ENCODE results near the gene GPRC5A.

GPRC5A gene

GRCh38 chr12:12912711-12913110 lies 21.3 kb downstream of the GPRC5A start:
- no peak for DNase-seq

DNA sequence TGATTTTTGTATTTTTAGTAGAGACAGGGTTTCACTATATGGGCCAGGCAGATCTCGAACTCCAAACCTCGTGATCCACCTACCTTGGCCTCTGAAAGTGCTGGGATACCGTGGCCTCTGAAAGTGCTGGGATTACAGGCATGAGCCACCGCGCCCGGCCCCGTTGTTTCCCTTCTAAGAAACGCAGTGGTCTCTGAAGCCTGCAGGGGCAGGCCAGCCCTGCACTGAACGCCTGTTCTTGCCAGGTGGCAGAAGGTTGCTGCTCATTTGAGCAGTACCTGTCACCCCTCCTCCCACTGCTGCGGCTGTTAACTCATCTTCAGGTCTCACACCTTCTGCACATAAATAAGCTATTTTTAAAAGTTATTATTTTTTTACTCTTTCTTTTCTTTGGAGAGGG lies 24.3 kb downstream of the GPRC5A start:
- DNase-seq, result no peak

GRCh38 chr12:12916135-12916944 lies 25.0 kb downstream of the GPRC5A start:
- peak; percentile 58 for DNase-seq

GRCh38 chr12:12917517-12917916 lies 26.2 kb downstream of the GPRC5A start:
- DNase-seq, result no peak

DNA sequence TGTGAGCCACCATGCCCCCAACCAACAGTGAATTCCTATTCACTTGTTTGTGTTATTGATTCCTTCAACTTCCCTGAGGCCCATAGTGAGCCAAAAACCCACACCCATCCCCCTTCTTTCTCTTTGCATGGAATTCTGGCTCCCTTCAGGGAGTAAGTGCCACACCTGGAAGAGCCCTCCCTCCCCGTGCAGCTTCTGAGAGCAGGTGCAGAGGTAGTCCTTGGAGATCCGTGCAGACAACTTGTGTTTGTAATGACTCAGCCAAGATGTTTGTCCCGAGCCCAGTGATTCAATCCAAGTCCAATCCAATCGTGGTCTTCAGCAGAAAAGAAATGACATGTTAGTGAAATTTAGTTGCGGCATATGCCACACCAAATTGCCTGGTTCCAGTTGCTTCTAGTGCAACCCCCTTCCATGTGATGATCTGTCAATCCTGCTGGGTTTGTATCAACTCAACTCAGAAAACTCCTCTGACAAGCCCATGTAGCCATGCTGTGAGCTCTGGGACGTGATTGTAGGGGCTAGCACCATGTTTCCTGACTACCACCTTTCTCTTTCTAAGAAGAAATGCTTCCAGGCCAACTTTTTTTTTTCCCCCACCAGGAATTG lies 27.5 kb downstream of the GPRC5A start:
- DNase-seq, result no peak

DNA sequence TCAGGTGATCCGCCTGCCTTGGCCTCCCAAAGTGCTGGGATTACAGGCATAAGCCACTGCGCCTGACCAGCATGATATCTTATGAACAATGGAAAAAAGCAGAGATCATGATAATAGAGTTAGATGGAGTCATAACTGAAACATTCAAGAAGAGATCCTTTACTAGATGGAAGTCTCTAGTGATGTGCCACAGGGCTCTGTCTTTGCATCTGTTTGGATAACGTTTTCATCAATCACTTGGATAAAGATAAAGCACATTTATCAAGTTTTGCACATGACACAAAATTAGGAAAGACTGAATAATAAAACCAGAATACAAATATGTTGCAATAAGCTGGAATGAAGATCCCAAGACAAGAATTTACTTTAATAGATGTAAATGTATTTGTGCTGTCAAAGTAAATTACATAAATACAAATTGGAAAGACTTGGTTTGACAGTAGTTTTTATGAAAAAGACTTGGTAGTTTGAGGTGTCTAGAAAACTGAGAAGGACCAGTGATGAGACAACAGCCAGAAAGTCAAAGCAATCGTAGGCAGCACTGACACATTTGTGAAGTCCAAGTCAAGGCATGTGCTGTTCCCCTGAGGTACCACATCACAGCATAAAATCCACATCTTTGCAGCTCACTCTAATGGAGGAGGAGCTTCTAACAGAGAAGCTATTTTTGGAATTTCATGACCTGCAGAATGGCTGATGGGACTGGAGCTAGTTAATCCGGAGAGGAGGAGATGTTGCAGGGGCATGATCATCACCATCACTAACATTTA lies 28.5 kb downstream of the GPRC5A start:
- DNase-seq, result no peak

DNA sequence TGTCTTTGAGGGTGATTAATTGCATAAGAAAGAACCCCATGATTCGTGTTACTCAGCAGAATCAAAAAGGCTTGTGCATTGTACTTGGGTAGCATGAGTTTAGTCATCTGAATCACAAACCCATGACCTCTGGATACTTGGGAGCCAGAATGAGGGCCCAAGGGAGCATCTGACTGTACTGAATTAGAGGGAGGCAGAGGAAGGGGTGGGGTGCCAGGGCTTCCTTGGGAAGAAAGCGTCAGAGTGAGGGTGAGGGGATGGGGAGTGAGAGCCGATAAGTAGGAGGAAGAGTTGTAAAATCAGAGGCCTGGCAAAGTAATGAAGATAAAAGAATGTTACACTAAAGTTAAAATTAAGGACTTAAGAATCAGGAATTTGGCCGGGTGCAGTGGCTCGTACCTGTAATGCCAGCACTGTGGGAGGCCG lies 30.8 kb downstream of the GPRC5A start:
- DNase-seq, result no peak

- DNase-seq, result no peak
Measured at GRCh38 chr12:12922978-12923377, 31.6 kb downstream of the GPRC5A start.

GRCh38 chr12:12924169-12924568 lies 32.8 kb downstream of the GPRC5A start:
- no peak for DNase-seq

DNA sequence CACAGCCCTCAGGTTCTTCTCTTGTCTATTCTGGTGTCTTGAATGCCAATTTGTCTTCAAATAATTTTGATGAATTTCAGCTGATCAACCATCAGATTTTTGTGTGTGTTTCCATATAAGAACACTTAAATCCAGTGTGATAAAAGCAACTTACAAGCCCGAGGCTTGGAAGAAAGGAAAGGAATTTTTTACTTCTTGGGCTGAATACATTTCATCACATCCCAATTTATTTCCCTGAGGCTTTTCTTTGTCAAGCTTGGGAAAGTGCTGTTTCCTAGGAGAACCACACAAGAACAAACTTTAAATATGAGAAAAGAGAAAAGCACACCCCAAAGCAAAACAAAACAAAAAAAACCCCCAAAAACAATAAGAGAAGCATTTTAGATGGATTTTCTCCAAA lies 34.0 kb downstream of the GPRC5A start:
- DNase-seq, result no peak

DNA sequence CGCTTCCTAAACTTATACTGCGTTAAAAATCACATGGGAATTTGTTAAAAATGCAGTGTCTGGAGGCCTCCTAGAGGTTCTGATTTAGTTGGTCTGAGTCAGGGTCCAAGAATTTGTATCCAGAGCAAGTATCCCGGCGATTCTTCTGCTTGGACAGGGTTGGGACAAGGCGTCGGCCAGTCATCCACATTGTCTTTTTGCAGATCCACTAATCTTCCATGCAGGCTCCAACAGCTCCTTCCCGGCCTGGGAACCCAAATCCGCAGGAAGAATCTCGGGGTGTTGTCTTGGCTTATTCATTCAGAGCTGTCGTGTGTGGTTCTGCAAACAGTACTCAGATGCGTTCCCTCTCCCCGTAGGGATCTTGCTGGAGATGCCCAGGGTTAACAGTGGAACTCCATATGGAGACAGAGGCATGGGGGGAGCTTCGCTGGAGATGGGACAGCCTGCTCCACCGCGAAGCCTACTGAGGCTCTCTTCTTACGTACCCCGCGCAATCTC lies 35.3 kb downstream of the GPRC5A start:
- no peak for DNase-seq

DNA sequence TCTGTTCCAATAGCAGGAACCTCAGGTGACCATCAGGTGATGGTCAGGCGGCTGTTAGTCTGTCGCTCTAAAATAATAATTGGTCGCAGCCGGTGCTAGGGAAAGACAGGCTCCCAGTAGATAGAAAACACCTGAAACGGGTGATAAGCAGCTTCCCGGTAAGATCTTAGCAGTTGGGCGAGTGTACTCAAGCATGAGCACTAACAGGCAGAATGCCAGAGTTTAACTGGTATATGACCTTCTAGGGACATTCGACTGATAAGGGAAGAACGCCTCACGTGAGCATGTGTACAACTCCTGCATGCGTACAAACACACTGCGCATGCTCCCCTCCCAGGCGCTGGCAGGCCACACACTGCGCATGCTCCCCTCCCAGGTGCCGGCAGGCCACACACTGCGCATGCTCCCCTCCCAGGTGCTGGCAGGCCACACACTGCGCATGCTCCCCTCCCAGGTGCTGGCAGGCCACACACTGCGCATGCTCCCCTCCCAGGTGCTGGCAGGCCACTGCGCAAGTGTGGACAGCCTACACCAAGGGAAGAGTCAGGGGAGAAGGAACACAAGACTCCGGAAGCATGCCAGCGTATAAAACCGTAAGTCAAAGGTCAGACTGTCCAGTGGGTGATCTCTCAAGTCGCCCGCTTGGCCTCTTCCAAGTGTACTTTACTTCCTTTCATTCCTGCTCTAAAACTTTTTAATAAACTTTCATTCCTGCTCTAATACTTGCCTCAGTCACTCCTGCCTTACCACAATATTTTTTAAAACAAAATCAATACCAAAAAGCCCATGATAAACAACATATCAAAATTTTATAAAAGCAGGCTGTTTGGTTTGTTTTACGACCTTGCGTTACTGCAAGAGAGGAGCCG lies 36.1 kb downstream of the GPRC5A start:
- no peak for DNase-seq

GRCh38 chr12:12929696-12930095 lies 38.3 kb downstream of the GPRC5A start:
- no peak for DNase-seq

DNA sequence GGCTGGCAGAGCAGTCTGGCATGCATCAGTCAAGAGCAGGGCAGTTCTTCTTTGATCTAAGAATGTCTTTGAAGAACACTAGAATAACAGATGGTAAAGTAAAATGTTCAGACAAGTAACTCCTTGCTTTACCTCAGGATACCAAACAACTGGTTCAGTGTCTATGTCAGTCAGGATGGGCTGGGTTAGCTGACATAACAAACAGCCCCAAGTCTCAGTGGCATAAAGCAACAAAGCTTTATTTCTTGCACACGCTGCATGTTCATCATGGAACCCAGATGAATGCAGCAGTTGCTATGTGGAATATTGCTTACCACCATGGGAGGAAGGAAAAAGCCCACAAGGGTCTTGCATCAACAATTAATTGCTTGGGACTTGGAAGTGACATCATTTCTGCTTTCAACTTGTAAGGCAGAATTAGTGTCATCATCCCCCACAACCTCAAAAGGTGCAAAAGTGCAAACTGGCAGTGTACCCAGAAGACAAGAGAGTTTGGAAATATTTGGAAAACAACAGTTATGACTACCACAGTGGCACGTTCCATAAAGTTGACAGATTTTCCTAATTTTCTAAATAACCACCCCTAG lies 39.4 kb downstream of the GPRC5A start:
- DNase-seq, result no peak

DNA sequence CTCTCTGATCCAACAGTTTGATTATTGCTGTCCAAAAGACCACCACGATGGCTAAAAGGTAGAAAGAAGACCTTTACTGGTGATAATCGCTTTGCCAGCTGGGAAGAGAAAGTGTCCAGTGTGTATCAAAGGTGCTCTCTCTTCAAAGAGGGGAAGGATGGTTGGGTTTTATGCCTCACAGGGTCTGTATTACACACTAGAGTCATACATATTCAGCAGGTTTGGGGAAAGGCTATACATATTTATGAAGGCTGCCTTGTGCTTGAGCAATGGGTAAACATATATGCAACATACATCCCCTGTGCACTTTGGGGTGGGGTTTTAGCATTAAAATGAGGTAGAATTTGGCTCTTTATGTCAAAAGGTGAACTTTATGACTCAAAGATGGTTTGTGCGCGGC lies 42.4 kb downstream of the GPRC5A start:
- DNase-seq, result no peak

DNA sequence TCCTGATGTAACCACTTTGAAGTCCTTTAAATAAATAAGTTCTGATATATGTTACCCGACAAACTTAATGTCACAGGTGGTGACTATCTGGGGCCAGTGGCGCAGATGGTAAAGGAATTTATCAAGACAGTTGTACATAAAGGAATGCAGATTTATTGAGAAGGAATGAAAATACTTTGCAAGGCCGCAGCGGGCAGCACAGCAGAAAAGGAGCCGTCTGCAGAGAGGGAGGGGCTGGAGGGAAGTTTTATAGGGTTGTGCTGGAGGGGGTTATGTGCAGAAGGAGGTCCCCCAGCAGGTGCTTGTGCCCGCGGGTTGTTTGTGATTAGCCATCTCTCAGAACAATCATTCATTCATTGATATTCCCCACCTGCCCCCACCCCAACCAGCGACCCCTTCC lies 43.2 kb downstream of the GPRC5A start:
- DNase-seq, result no peak

GRCh38 chr12:12936983-12937491 lies 45.7 kb downstream of the GPRC5A start:
- DNase-seq, result no peak

DNA sequence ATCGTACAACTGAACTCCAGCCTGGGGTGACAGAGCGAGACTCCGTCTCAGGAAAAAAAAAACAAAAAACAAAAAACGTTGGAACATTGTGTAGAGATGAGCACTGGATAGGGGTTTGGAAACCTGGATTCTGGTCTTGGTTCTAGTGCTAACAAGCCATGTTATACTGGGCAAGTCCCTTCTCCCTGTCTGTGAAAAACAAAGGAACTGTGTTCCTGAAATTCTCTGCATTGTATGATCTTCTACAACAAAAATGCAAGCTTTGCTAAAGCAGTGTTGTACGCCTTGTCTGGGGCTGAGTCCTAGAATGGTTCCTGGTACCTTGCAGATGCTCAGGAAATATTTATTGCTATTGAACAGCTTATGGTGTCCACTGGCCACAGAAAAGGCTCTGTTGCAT lies 47.2 kb downstream of the GPRC5A start:
- DNase-seq, result no peak

GRCh38 chr12:12939888-12940287 lies 48.5 kb downstream of the GPRC5A start:
- DNase-seq, result no peak

GRCh38 chr12:12941450-12942350 lies 50.3 kb downstream of the GPRC5A start:
- no peak for DNase-seq
